GM18526 (cell line): ENCODE measurements around the gene HLF.

Experiments
- POLR2A ChIP-seq: IDR thresholded peaks from 3 replicates; pipeline ENCODE4 v1.6.1; 2011; ENCODE audit not compliant: insufficient read length; ENCODE audit errors: extremely low read depth

HLF gene

GRCh38 chr17:55334285-55334684, 69.5 kb downstream of the HLF start:
- no peak for TF ChIP-seq POLR2A

GRCh38 chr17:55334881-55335540, 70.3 kb downstream of the HLF start:
- TF ChIP-seq POLR2A, result no peak

DNA sequence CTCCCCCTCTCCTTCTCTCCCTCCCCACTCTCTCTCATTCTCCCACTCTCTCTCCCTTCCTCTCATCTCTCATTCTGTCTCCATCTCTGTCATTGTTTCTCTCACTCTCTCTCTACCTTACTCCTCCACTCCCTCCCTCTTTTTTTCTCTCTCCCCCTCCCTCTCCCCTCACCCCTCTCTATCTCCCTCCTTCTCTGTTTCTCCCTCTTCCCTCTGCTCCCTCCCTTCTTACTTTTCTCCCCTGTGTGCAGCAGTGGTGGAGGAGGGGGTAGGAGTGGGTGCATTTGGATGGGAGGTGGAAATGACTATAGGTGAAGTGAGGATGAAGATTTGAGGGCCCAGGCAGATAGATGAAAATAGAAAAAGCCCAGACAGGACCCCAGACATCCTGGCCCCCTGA, 70.9 kb downstream of the HLF start:
- TF ChIP-seq POLR2A, result no peak

- no peak for TF ChIP-seq POLR2A
These were observed 71.7 kb downstream of the HLF start for GRCh38 chr17:55336426-55336825.

DNA sequence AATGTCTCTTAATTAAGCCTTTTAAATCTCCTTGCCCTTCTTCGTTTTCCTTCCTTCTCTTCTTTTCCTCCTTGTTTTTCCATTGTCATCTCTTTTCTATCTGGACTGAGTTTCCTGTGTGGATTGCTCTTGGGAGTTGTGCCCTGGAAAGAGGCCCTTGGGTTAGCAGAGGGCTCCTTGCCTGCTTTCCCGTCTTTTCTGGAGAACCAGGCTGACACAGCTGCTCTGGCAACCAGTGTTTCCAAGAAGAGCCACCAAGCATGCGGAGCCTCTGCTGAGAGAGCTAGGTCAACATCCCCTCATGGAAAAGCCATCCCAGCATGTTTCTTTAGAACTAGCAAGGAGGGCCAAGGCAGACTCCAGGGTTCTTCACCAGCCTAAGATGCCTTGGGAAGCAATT, 75.4 kb downstream of the HLF start:
- TF ChIP-seq POLR2A, result no peak

GRCh38 chr17:55340686-55341085, 75.9 kb downstream of the HLF start:
- no peak for TF ChIP-seq POLR2A

DNA sequence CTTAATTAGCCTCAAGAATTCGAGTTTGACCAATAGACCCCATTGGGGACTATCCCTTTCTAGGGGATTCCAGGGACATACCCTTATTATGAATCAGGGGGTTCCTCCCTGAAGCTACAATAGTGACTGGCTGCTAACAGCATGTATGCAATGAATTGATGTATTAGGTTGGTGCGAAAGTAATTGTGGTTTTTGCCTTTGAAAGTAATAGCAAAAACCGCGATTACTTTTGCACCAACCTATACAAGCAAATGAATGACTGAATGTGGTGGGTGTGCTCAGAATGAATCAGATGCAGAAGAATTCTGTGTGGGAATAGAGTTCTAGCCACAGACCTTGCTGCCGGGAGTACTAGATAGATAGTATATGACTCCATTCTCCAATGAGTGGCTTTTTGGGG, 76.7 kb downstream of the HLF start:
- no peak for TF ChIP-seq POLR2A

DNA sequence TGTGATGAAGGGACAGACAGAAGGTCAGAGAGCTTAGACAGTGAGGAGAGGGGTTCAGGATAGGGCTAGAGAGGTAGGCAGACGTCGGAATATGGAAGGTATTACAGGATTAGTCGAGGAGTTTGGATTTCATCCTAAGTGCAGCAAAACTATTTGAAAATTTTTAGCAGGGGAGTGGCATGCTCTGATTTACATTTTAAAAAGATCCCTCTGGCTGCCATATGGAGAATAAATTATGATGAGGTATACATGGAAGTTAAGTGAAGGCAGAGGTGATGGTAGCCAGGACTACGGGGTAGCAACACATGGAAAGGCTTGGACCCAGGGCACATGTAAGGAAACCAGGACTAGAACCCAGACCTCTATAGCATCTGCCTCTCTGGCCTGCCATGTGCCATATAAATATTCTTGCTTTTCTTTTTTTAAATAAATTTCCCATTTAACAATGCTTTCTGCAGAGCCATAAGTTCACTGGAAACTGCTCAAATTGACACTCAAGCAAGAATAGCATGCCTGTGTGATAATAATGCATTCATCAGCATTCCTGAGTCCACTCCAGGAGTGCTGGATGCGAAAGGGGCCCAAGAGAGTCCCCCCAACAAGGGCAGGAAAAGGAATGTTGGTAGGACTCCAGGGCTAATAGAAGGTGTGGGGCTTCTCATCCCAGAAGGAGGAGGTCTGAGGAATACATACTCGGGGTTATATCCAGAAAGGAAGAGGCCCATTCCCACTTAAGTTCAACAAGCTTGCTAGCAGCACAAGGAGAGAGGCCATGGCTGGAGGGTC, 78.2 kb downstream of the HLF start:
- no peak for TF ChIP-seq POLR2A

GRCh38 chr17:55343900-55344513, 79.2 kb downstream of the HLF start:
- no peak for TF ChIP-seq POLR2A

GRCh38 chr17:55344514-55344997, 79.8 kb downstream of the HLF start:
- TF ChIP-seq POLR2A, result no peak

DNA sequence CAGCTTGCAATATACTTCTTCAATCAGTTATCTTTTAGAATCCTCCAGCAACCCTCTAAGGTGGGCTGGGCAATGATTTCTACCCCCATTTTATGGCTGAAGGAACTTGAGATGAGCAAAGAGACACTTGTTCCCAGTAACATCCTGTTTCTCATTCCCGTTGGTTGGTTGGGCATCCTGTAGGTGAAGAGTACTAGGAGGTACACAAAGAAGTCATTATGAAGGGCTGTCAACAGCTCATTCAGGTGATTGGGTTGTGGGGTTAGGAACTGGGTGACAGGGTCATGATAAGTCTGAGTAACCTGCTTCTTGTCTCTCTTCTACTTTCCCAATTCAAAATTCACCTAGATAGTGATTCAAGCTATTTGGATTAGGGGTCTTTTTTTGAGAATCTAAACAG, 80.4 kb downstream of the HLF start:
- no peak for TF ChIP-seq POLR2A

DNA sequence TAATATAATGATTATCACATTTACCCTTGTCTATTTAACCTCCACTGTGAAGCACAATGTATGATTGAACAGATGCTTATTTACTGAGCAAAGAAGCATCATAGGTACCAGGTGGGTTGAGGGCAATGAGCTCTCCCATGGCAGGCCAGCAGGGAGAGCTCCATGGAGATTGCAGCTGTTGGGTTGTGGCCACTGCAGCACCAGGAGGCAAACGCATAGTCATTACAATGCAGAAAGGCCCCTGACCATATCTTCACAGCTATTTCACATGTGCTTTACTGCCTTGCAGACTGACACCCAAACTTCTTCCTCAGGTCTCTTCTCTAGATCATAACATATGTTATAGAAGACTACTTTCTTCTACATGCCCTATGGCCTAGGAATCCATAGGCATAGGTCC, 81.9 kb downstream of the HLF start:
- TF ChIP-seq POLR2A, result no peak

GRCh38 chr17:55347341-55347740, 82.6 kb downstream of the HLF start:
- TF ChIP-seq POLR2A, result no peak

DNA sequence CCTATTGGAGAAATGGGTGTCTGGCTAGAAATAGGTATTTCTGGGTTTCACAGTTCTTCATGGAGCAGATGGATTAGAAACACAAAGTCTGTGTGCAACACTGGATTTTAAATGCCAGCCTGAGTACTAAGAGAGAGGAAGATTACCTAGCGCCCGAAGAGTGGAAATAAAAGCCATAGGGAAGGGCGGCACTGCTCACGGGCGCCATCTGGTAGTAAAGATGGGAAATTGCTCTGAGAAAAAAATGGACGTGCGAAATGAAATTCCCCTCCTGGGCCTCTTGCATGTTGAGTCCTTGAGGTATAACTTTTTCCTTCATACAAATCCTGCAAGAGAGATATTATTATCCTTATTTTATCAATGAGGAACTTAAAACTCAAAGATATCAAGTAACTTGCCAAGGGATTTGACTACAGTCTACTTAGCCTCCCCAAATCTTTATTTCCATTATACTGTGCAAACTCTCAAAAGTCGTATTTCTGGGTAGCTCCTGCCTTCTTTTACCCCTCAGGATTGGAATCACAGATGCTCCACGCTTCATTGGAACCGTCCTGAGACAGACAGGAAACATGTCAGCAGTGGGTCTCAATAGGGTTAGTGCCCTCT, 84.1 kb downstream of the HLF start:
- no peak for TF ChIP-seq POLR2A

DNA sequence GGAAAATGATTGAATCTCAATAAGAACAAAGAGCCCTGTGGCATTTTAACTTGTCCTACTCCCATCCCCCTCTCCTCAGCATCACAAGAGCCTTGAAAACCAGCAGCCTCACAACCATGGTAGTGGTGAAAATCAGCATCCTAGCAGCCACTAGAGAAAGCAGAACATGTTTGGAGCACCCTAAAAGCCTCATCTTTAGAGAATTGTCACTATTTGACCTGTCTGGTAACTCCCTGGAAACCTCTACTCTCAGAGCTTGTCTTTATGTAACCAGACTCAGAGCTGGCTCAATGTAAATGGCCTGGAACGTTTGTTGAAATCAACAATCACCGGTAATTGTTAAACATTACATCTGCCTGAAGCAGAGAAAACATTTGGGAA, 86.1 kb downstream of the HLF start:
- no peak for TF ChIP-seq POLR2A

DNA sequence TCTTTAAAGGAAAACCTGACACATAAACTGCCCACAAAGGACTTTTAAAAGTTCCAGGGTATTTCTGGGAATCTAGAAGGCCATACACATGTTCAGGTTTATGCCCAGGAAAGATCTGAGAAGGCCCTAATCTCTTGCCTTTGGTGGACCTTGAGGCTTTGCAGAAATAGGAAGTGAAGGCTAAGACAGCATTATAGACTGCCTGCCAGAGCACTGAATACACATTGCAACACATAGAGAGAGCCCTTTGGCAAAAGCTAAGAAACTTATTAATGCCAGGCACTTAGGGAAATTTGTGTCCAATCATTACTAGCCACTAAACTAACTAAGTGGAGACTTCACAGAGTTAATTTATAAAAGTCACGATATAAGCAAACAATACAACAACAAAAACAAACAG, 86.5 kb downstream of the HLF start:
- no peak for TF ChIP-seq POLR2A
